NK-92 treated with Interleukin-12 subunit alpha and Interleukin-12 subunit beta, amount 100 ng/mL, for 24 hours (cell line): Measurements from ENCODE around the gene PRRC2B.

Experiments used
- DNase-seq: peaks from one replicate; lab custom pipeline; 2025; lab: John Stamatoyannopoulos, UW

The PRRC2B gene

GRCh38 chr9:131516930-131517329, 123.0 kb downstream of the PRRC2B start:
- DNase-seq = no peak

- DNase-seq = no peak
Measured at GRCh38 chr9:131517761-131518190, 123.9 kb downstream of the PRRC2B start.

GRCh38 chr9:131518553-131518952, 124.7 kb downstream of the PRRC2B start:
- DNase-seq = no peak

DNA sequence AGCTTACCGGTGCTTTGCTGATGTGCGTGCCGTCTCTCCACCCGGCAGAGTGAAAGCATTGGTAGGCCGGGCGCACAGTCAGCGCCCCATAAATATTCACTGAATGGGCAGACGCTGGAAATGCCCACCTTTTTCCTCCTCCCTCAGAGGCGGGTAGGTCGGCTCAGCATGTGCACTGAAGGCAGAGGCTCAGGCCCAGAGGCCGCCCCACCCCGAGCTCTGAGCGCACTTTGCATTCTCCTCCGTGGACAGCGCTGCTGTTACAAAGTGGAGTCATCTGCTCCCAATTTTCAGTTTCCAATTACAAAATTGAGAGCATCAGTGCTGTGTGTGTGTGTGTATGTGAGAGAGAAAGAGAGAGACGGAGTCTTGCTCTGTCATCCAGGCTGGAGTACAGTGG, 126.6 kb downstream of the PRRC2B start:
- DNase-seq = no peak

- no peak for DNase-seq
Measured at GRCh38 chr9:131521203-131521602, 127.3 kb downstream of the PRRC2B start.

- DNase-seq = no peak
Measured at GRCh38 chr9:131521822-131522221, 127.9 kb downstream of the PRRC2B start.

GRCh38 chr9:131522257-131523085, 128.6 kb downstream of the PRRC2B start:
- DNase-seq = no peak

DNA sequence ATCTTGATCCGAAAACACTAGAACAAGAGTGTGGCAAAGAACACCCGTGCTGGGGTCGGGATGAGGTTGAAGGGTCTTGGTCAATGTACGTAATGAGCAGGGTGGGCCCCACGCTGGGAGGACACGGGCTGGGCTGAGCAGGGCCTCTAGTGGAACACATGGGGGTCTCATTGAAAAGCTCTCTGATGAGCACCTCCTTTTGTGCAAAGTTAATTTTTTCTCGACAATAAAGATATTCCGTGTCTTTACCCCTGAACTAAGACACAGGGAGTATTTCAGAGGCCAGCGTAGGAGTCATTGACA, 129.2 kb downstream of the PRRC2B start:
- no peak for DNase-seq

GRCh38 chr9:131523451-131524435, 129.9 kb downstream of the PRRC2B start:
- no peak for DNase-seq

GRCh38 chr9:131524665-131525315, 130.9 kb downstream of the PRRC2B start:
- DNase-seq = no peak

DNA sequence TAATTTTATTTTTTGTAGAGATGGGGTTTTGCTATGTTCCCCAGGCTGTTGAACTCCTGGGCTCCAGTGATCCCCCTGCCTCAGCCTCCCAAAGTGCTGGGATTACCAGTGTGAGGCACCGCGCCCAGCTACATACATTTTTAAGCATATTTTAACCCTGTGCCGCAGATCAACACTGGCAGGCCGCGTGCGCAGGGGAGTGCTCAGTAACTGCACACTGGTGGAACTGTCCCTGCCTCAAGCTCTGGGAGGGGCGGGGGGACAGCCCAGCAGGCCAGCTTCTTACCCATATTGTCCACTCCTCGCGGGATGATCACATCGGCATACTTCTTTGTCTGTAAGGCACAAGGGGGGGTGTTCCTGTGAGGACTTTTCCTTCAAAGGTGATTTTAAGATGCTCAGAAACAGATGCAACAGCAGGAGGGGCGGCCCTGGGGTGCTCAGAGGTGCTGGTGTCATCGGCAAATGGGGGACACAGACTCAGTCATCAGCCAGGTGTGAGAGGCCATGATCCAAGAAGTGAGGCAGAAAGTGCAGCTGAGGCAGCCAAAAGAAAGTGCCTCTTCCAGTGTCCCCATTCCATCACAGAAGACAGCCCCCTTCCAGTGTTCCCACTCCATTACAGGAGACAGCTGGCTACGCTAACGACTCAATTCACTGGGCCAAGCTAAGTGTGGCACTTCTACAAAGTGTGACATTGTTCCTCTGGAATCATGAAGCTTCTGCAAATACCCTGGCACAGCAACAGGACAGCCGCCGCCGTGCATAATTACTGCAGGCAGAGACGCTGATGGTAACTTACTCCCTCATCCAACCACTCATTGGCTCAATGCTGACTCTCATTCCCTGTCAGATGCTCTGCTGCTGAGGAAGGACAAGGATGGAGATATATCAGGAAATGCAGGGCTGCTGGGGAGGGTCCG, 132.0 kb downstream of the PRRC2B start:
- DNase-seq = no peak

- no peak for DNase-seq
Measured at GRCh38 chr9:131528186-131528585, 134.3 kb downstream of the PRRC2B start.

- DNase-seq = no peak
Measured at GRCh38 chr9:131528886-131529505, 135.1 kb downstream of the PRRC2B start.

DNA sequence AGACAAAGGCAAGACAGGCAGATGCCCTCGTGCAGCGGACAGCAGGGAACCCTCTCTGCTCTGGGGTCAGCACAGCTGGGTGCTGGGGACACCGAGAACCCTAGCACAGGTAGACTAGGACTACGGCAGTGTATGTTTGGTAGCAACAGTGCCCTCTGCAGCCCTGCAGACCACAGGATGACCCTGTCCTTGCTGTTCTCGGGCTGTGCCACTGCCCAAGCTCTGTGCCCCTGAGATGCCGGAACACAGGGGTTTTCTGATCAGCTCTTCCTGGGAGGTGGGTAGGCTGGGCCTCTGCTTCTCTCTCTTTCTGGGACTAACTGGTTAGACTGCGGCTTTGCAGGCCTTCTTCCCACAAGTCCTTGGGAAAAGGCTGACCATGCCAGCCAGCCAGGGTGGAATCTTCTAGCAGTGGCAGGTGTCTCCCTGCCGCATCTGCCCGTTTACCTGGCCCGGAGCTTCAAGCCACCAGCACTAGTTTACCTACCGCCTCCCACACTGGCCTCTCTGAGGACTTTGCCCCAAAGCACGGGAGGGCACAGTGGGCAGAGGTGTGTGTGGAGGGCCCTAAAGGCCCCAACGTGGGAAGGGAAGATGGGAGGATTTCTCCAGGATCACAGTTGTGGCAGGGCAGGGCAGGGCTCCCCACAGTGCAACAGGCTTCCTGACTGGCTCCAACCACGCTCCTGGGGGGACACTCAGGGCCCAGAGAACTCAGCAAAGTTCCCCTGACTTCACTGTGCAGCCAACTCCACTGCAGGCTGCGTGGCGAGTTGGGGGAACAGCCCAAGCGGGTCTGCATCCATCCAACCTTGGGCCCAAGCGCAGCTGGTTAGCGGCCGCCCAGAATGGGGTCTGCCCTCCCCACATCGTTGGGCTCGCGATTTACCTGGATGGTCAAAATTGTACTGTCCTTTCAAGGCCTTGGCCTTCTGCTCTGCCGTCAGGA, 136.0 kb downstream of the PRRC2B start:
- DNase-seq = no peak

- no peak for DNase-seq
Measured at GRCh38 chr9:131530546-131530919, 136.6 kb downstream of the PRRC2B start.

- peak; percentile 34 for DNase-seq
Measured at GRCh38 chr9:131530920-131531832, 137.3 kb downstream of the PRRC2B start, which contains the start of gene UCK1. UCK1 (minus strand) TSS chr9:131531263; CDS start chr9:131531174, 89 bp downstream.

DNA sequence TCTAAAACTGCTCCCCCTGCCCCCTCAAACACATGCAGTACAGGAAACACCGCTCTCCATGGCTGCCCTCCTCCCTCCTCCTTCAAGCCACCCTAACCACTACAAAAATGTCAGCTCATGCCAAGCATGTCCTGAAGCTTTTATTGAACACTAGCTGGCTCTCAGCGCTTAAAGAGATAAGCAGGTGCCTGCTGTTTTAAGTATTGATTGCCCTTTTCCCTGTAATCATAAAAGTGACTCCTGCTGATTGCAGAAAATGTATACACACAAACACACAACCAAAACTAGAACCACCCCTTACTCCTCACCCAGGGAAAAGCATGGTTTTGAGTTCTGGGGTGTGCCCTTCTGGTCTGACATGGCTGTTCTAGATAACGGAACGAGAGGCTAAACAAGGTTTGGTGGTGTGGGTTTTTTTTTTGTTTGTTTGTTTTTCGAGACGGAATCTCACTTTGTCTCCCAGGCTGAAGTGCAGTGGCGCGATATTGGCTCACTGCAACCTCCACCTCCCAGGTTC, 140.9 kb downstream of the PRRC2B start:
- no peak for DNase-seq

- no peak for DNase-seq
Measured at GRCh38 chr9:131537946-131538345, 144.1 kb downstream of the PRRC2B start.
